GM12801 (cell line): ENCODE data around the gene GPR151.

ENCODE experiments used
- TF ChIP-seq, protein P1 (sequence below): IDR thresholded peaks from one replicate; pipeline ENCODE4 v1.5.1; 2011; ENCODE audit warnings: control low read depth; ENCODE audit not compliant: insufficient read length; ENCODE audit errors: extremely low read depth

GPR151 gene

DNA sequence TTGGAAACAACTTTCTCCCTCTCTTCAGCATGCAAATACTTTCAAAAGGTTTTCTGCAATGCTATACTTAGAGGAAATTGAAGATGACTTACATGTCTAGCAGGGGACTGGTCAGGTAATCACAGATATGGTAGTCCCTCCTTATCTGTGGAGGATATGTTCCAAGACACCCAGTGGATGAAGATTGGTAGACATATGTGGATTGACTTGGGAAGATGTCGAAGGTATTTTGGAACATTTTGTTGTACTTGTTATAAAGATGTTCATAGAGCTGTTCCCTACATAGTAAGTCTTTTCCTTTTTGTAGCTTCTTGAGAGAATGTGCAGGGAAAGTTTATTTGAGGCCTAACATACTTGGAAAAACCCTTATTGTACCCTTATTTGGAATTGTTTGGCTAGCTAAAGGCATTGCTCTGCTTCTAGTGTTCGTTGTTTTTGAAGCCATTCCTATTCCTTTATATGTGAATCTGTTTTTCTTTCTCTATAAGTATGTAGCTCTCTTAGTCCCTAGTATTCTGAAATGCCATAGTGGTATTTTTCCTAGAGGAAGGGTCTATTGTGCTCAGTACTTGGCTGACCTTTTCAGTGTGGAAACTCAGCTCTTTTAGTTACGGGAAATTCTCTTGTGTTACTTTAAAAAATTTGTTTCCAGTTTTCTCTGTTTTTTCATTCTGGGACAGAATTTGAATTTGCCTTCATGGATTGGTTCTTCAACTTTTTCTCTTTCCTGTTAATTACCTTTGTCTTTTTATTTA, 25.7 kb downstream of the GPR151 start:
- TF ChIP-seq, protein P1, sequence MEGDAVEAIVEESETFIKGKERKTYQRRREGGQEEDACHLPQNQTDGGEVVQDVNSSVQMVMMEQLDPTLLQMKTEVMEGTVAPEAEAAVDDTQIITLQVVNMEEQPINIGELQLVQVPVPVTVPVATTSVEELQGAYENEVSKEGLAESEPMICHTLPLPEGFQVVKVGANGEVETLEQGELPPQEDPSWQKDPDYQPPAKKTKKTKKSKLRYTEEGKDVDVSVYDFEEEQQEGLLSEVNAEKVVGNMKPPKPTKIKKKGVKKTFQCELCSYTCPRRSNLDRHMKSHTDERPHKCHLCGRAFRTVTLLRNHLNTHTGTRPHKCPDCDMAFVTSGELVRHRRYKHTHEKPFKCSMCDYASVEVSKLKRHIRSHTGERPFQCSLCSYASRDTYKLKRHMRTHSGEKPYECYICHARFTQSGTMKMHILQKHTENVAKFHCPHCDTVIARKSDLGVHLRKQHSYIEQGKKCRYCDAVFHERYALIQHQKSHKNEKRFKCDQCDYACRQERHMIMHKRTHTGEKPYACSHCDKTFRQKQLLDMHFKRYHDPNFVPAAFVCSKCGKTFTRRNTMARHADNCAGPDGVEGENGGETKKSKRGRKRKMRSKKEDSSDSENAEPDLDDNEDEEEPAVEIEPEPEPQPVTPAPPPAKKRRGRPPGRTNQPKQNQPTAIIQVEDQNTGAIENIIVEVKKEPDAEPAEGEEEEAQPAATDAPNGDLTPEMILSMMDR = no peak

GRCh38 chr5:146484714-146485391, 31.1 kb downstream of the GPR151 start:
- TF ChIP-seq, protein P1 = no peak

GRCh38 chr5:146482775-146483174, 33.2 kb downstream of the GPR151 start:
- TF ChIP-seq, protein P1 = no peak

- TF ChIP-seq, protein P1 = no peak
Observed at GRCh38 chr5:146475906-146476305, 40.1 kb downstream of the GPR151 start.

GRCh38 chr5:146475190-146475780, 40.7 kb downstream of the GPR151 start:
- TF ChIP-seq, protein P1 = no peak

GRCh38 chr5:146474065-146474464, 41.9 kb downstream of the GPR151 start:
- TF ChIP-seq, protein P1 = no peak

DNA sequence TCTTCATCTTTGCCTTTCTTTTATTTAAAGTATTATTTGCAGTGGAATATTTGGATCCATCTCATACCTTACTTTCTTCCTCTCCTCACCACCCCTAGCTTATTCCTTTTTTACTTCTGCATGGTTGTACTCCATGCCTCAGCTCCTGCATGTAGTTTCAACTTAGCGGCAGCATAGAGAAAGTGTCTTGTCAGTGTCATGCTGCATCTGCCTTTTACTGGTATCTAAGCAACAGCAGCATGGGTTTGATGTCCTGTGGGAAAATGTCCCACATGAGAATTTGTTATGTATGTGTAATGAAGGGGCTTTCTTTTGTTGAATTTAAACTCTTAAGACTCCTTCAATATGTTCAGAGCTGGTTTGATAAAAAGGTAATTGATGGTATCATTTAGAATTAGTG, 48.2 kb downstream of the GPR151 start:
- TF ChIP-seq, protein P1 = no peak
